H9 (cell line): ENCODE data around the gene CEP68. TPM values are rescaled to one million over a fixed set of nuclear protein-coding genes. Genes with fewer than 3 reads are reported as not detected.

Source experiments
- DNase-seq: peaks from one replicate; pipeline ENCODE4 v3.0.0-alpha.2; 2017
- H2AFZ ChIP-seq: one replicate; pipeline ENCODE4 v1.6.1; 2013; ENCODE audit warnings: mild to moderate bottlenecking, low read length, control low read depth, moderate library complexity
- H2AK5ac ChIP-seq: 2 replicates; pipeline ENCODE4 v1.6.1; 2013; ENCODE audit warnings: low read length, control low read depth, mixed read lengths; ENCODE audit not compliant: insufficient read length
- H2BK120ac ChIP-seq: one replicate; pipeline ENCODE4 v1.6.1; 2013; ENCODE audit warnings: low read depth, mild to moderate bottlenecking, low read length, control low read depth, inconsistent platforms; ENCODE audit not compliant: poor library complexity, severe bottlenecking
- H2BK12ac ChIP-seq: 2 replicates; pipeline ENCODE4 v1.6.1; 2013; ENCODE audit warnings: low read length, control low read depth, mixed read lengths, low read depth; ENCODE audit not compliant: insufficient read length
- H2BK15ac ChIP-seq: 2 replicates; pipeline ENCODE4 v1.6.1; 2013; ENCODE audit warnings: low read depth, low read length, control low read depth
- H2BK20ac ChIP-seq: one replicate; pipeline ENCODE4 v1.6.1; 2013; ENCODE audit warnings: low read depth, mild to moderate bottlenecking, low read length, control low read depth, inconsistent platforms; ENCODE audit not compliant: poor library complexity, severe bottlenecking
- H2BK5ac ChIP-seq: 2 replicates; pipeline ENCODE4 v1.6.1; 2013; ENCODE audit warnings: low read length, control low read depth, mixed read lengths; ENCODE audit not compliant: insufficient read length
- H3K14ac ChIP-seq: 2 replicates; pipeline ENCODE4 v1.6.1; 2013; ENCODE audit warnings: low read length, control low read depth; ENCODE audit not compliant: insufficient read depth
- H3K18ac ChIP-seq: 2 replicates; pipeline ENCODE4 v1.6.1; 2013; ENCODE audit warnings: low read depth, mild to moderate bottlenecking, mixed read lengths, low read length, control low read depth; ENCODE audit not compliant: insufficient read length
- H3K23ac ChIP-seq: 2 replicates; pipeline ENCODE4 v1.6.1; 2013; ENCODE audit warnings: low read length, control low read depth, mixed read lengths, low read depth; ENCODE audit not compliant: insufficient read length
- H3K23me2 ChIP-seq: 2 replicates; pipeline ENCODE4 v1.6.1; 2013; ENCODE audit warnings: low read depth, mild to moderate bottlenecking, mixed read lengths, low read length, control low read depth; ENCODE audit not compliant: insufficient read length, poor library complexity, severe bottlenecking
- H3K27ac ChIP-seq: 2 replicates; pipeline ENCODE4 v1.5.1; 2013; ENCODE audit warnings: low read length, control low read depth, mixed read lengths, low read depth; ENCODE audit not compliant: insufficient read length
- H3K27me3 ChIP-seq: 2 replicates; pipeline ENCODE4 v1.6.1; 2013; ENCODE audit warnings: low read length, control low read depth, inconsistent platforms; ENCODE audit not compliant: insufficient read depth
- H3K4ac ChIP-seq: 2 replicates; pipeline ENCODE4 v1.6.1; 2013; ENCODE audit warnings: low read depth, mild to moderate bottlenecking, control low read depth, inconsistent platforms, low read length, moderate library complexity
- H3K4me1 ChIP-seq: 2 replicates; pipeline ENCODE4 v1.6.1; 2013; ENCODE audit warnings: low read length, control low read depth, inconsistent platforms; ENCODE audit not compliant: insufficient read depth
- H3K4me2 ChIP-seq: 2 replicates; pipeline ENCODE4 v1.6.1; 2013; ENCODE audit warnings: low read length, control low read depth, mixed read lengths; ENCODE audit not compliant: insufficient read length, insufficient read depth
- H3K56ac ChIP-seq: 2 replicates; pipeline ENCODE4 v1.6.1; 2013; ENCODE audit warnings: low read depth, mild to moderate bottlenecking, mixed read lengths, low read length, control low read depth; ENCODE audit not compliant: insufficient read length
- H3K79me1 ChIP-seq: 2 replicates; pipeline ENCODE4 v1.6.1; 2013; ENCODE audit warnings: low read depth, mild to moderate bottlenecking, moderate library complexity, low read length, control low read depth, inconsistent platforms; ENCODE audit not compliant: insufficient read depth, poor library complexity, severe bottlenecking
- H3K79me2 ChIP-seq: 2 replicates; pipeline ENCODE4 v1.6.1; 2013; ENCODE audit warnings: low read length, control low read depth, inconsistent platforms; ENCODE audit not compliant: insufficient read depth
- H3K9ac ChIP-seq: 2 replicates; pipeline ENCODE4 v1.6.1; 2013; ENCODE audit warnings: low read length, control low read depth, mixed read lengths; ENCODE audit not compliant: insufficient read length; ENCODE audit errors: extremely low read depth
- H3K9me3 ChIP-seq: one replicate; pipeline ENCODE4 v1.6.1; 2013; ENCODE audit warnings: low read depth, low read length, inconsistent platforms; ENCODE audit not compliant: control insufficient read depth
- H3T11ph ChIP-seq: one replicate; pipeline ENCODE4 v1.6.1; 2013; ENCODE audit warnings: mild to moderate bottlenecking, low read length, control low read depth, inconsistent platforms
- H4K20me1 ChIP-seq: one replicate; pipeline ENCODE4 v1.6.1; 2013; ENCODE audit not compliant: control insufficient read depth, insufficient read length, insufficient read depth
- H4K5ac ChIP-seq: 2 replicates; pipeline ENCODE4 v1.6.1; 2013; ENCODE audit warnings: low read depth, mild to moderate bottlenecking, mixed read lengths, low read length, control low read depth; ENCODE audit not compliant: insufficient read length
- H4K8ac ChIP-seq: replicated peaks from 2 replicates; pipeline ENCODE4 v1.6.1; 2013; ENCODE audit warnings: low read length, control low read depth, mixed read lengths, low read depth; ENCODE audit not compliant: insufficient read length
- H4K91ac ChIP-seq: 2 replicates; pipeline ENCODE4 v1.6.1; 2013; ENCODE audit warnings: low read depth, mild to moderate bottlenecking, moderate library complexity, mixed read lengths, low read length, control low read depth; ENCODE audit not compliant: insufficient read length
- H3K27ac Mint-ChIP-seq, 3 experiments: 2 replicates in 2 of 3; 3 replicates in 1 of 3; pipeline ENCODE4 v1.8.0; 2020 to 2021; ENCODE audit warnings: mixed read lengths in 3 of 3, mild to moderate bottlenecking in 1 of 3, moderate library complexity in 1 of 3
- H3K27me3 Mint-ChIP-seq: 2 replicates; pipeline ENCODE4 v1.8.0; 2021; ENCODE audit warnings: low read depth, mild to moderate bottlenecking, moderate library complexity, mixed read lengths
- H3K36me3 Mint-ChIP-seq, 3 experiments: 2 replicates in 2 of 3; 3 replicates in 1 of 3; pipeline ENCODE4 v1.8.0; 2020 to 2021; ENCODE audit warnings: low read depth in 3 of 3, mixed read lengths in 3 of 3; ENCODE audit not compliant: insufficient read depth in 1 of 3
- H3K4me1 Mint-ChIP-seq, 2 experiments: 2 replicates each; pipeline ENCODE4 v1.8.0; 2020; ENCODE audit warnings: mixed read lengths in 2 of 2
- H3K4me3 Mint-ChIP-seq, 2 experiments: 2 replicates in 1 of 2; 3 replicates in 1 of 2; pipeline ENCODE4 v1.8.0; 2020 to 2021; ENCODE audit warnings: mild to moderate bottlenecking in 2 of 2, mixed read lengths in 2 of 2, moderate library complexity in 1 of 2
- H3K9me3 Mint-ChIP-seq, 2 experiments: 2 replicates in 1 of 2; 3 replicates in 1 of 2; pipeline ENCODE4 v1.8.0; 2020; ENCODE audit warnings: mild to moderate bottlenecking in 2 of 2, mixed read lengths in 2 of 2, moderate library complexity in 1 of 2
- CTCF ChIP-seq: fragments of 200-600 bp; sonication (generic); conservative IDR thresholded peaks from 3 replicates; pipeline ENCODE4 v1.8.0; 2021; ENCODE audit warnings: antibody characterized with exemption, mild to moderate bottlenecking
- WGBS: extraction: QIAGEN DNeasy Blood & Tissue Kit; methylation state at CpG from one replicate; pipeline ENCODE4 v1.1.7; 2013; ENCODE audit warnings: missing lambda C conversion rate, low lambda C conversion rate, mixed read lengths; ENCODE audit not compliant: insufficient read length; ENCODE audit errors: extremely low coverage; 5-methylcytosine and 5-hydroxymethylcytosine counted together
- total RNA-seq: library from RNA; stranded (reverse); gene quantifications from 2 replicates; pipeline ENCODE4 v1.2.1, GENCODE V29; 2021

CEP68 gene
- total RNA-seq, 1 experiment from 2014 or later: 20.2 TPM

- Histone ChIP-seq H3K9me3 (peaks cover 11% of the 10 kb centered on the region), H3K79me1 (no peaks in the 10 kb centered on the region), H4K91ac (no peak overlapping the region), H3K27ac (no peak overlapping the region), H2BK15ac (no peak overlapping the region), H3K23me2 (no peaks in the 10 kb centered on the region), H4K5ac (no peak overlapping the region), H3K4ac (no peak overlapping the region), H2BK20ac (no peak overlapping the region), H3K23ac (no peak overlapping the region), H3K27me3 (no peaks in the 10 kb centered on the region), H3K56ac (no peak overlapping the region), H4K20me1 (no peaks in the 10 kb centered on the region), H2BK120ac (no peak overlapping the region), H2AFZ (no peak overlapping the region), H3T11ph (no peak overlapping the region), H3K4me2 (no peak overlapping the region), H2BK5ac (no peak overlapping the region), H2BK12ac (no peak overlapping the region), H3K9ac (no peak overlapping the region), H3K4me1 (peaks cover 6% of the 10 kb centered on the region; the same call in 1 of the 2 replicates), H4K8ac (no peak overlapping the region), H2AK5ac (no peak overlapping the region), H3K18ac (no peak overlapping the region), H3K14ac (no peak overlapping the region), H3K79me2 (no peaks in the 10 kb centered on the region)
- Mint-ChIP-seq H3K27me3 (peaks cover 3% of the 10 kb centered on the region), H3K4me3 (peak overlapping the region in 1 of 2 experiments; percentile 36; a peak in 1 of 5 replicates), H3K36me3 (peaks cover 45 to 58% (median 46%) of the 10 kb centered on the region in 3 experiments), H3K4me1 (peaks cover 37 to 41% of the 10 kb centered on the region in 2 experiments), H3K9me3 (peaks cover 22 to 25% of the 10 kb centered on the region in 2 experiments), H3K27ac (peak overlapping the region; percentile 79 to 96 (median 82); a peak in 4 of 7 replicates)
- no CpG with 5 or more reads among the region's 10 CpGs for WGBS
- TF ChIP-seq CTCF: no peak
- peak; percentile 82 for DNase-seq
Measured at GRCh38 chr2:65045651-65046050, 10.6 kb upstream of the CEP68 start.
